K562 (cell line): ENCODE measurements around the gene GNAS-AS1. TPM values are rescaled to one million over a fixed set of nuclear protein-coding genes. Genes with fewer than 3 reads are reported as not detected.

ENCODE experiments used
- ATAC-seq: fragments of 200-7000 bp; cut with Tn5 transposase; 3 replicates; pipeline ENCODE4 v1.9.1; 2020; ENCODE audit warnings: moderate library complexity
- BruUV-seq: library from RNA; stranded (reverse); fragments of 400-500 nt; replicated peaks from 2 replicates; lab custom pipeline; 2021; lab: Mats Ljungman, UMichigan
- CTCF ChIA-PET: fragments of 300-600 bp; formaldehyde crosslinking; extraction: SDS; loops from one replicate; lab custom pipeline; 2021; ENCODE audit warnings: low intra/inter-chr PET ratio; lab: Yijun Ruan, JAX
- POLR2A ChIA-PET: fragments of 300-600, 350-650 bp; sonication (Branson Sonifier 250); formaldehyde crosslinking; extraction: SDS; loops from one replicate; lab custom pipeline; 2021; ENCODE audit warnings: antibody characterized with exemption, inconsistent platforms; lab: Yijun Ruan, JAX
- DNase-seq, 4 experiments: peaks; one replicate each; pipeline versions ENCODE4 v3.0.0 to v3.0.0-alpha.2; 2011 to 2018; ENCODE audit warnings: low spot score in 3 of 4, mixed read lengths in 3 of 4; ENCODE audit errors: extremely low read depth in 1 of 4
- FAIRE-seq: peaks from 2 replicates; lab custom pipeline; 2011; peaks lifted over from hg19 to GRCh38; lab: Jason Lieb, UNC
- H2AFZ ChIP-seq: 2 replicates; pipeline ENCODE4 v1.6.0; 2011; ENCODE audit warnings: low read depth, low read length, control low read depth, inconsistent platforms
- H3K27ac ChIP-seq: fragments of 200-600 bp; 3 replicates; pipeline ENCODE4 v1.8.0; 2011; ENCODE audit warnings: low read depth, mild to moderate bottlenecking, control low read depth, inconsistent platforms, low read length, moderate library complexity, mixed read lengths; ENCODE audit errors: extremely low read depth
- H3K27me3 ChIP-seq, 2 experiments: fragments of 300-600 bp in 1 of 2; 2 replicates in 1 of 2; 3 replicates in 1 of 2; pipeline versions ENCODE4 v1.6.0 to v1.8.0; 2011; ENCODE audit warnings: inconsistent platforms in 2 of 2, low read length in 2 of 2, mild to moderate bottlenecking in 1 of 2, mixed read lengths in 1 of 2, moderate library complexity in 1 of 2; ENCODE audit not compliant: control insufficient read depth in 2 of 2, insufficient read depth in 2 of 2
- H3K36me3 ChIP-seq: fragments of 300-600 bp; 3 replicates; pipeline ENCODE4 v1.8.0; 2011; ENCODE audit warnings: mild to moderate bottlenecking, low read length, inconsistent platforms; ENCODE audit not compliant: control insufficient read depth, insufficient read depth
- H3K4me1 ChIP-seq, 2 experiments: fragments of 200-600 bp in 1 of 2; replicated peaks in 1 of 2; 2 replicates in 1 of 2; 3 replicates in 1 of 2; pipeline versions ENCODE4 v1.5.1 to v1.8.0; 2011; ENCODE audit warnings: inconsistent platforms in 2 of 2, low read length in 2 of 2, mild to moderate bottlenecking in 1 of 2, mixed read lengths in 1 of 2, moderate library complexity in 1 of 2; ENCODE audit not compliant: control insufficient read depth in 2 of 2, insufficient read depth in 2 of 2
- H3K4me2 ChIP-seq: 2 replicates; pipeline ENCODE4 v1.6.1; 2011; ENCODE audit warnings: low read length, control low read depth, inconsistent platforms, mixed read lengths; ENCODE audit not compliant: insufficient read depth
- H3K4me3 ChIP-seq: fragments of 200-600 bp; sonication (generic), shearing (Covaris generic); 2 replicates; pipeline ENCODE4 v1.5.1; 2016; ENCODE audit warnings: control low read depth, inconsistent platforms
- H3K79me2 ChIP-seq: fragments of 200-600 bp; 3 replicates; pipeline ENCODE4 v1.8.0; 2011; ENCODE audit warnings: low read length, inconsistent platforms; ENCODE audit not compliant: control insufficient read depth, insufficient read depth
- H3K9ac ChIP-seq, 2 experiments: 2 replicates each; pipeline versions ENCODE4 v1.6.0 to v1.6.1; 2011; ENCODE audit warnings: low read depth in 2 of 2, low read length in 2 of 2, control low read depth in 1 of 2, inconsistent platforms in 1 of 2, mild to moderate bottlenecking in 1 of 2, mixed read lengths in 1 of 2; ENCODE audit not compliant: insufficient read depth in 1 of 2
- H3K9me1 ChIP-seq: one replicate; pipeline ENCODE4 v1.6.0; 2011; ENCODE audit warnings: inconsistent platforms, mild to moderate bottlenecking, low read length, moderate library complexity; ENCODE audit not compliant: control insufficient read depth, insufficient read depth
- H3K9me3 ChIP-seq: replicated peaks from 2 replicates; pipeline ENCODE4 v1.5.1; 2011; ENCODE audit warnings: low read depth, low read length, inconsistent platforms; ENCODE audit not compliant: control insufficient read depth, insufficient read depth
- H4K20me1 ChIP-seq: replicated peaks from 2 replicates; pipeline ENCODE4 v1.6.1; 2011; ENCODE audit warnings: low read length, inconsistent platforms, mixed read lengths; ENCODE audit not compliant: control insufficient read depth, insufficient read depth
- CHCHD3 ChIP-seq: fragments of 250-450 bp; sonication (Bioruptor Pico); IDR thresholded peaks from 2 replicates; pipeline ENCODE4 v2.1.2; 2022; ENCODE audit warnings: mild to moderate bottlenecking
- DMBX1 ChIP-seq: fragments of 250-450 bp; sonication (Bioruptor Pico); IDR thresholded peaks from 2 replicates; pipeline ENCODE4 v1.8.0; 2022; ENCODE audit warnings: inconsistent platforms, mild to moderate bottlenecking, moderate library complexity, borderline replicate concordance
- RFX1 ChIP-seq: fragments of 450-650 bp; IDR thresholded peaks from 2 replicates; pipeline ENCODE4 v1.6.1; 2016; ENCODE audit warnings: mild to moderate bottlenecking, moderate library complexity
- WGBS: fragments of 100-300 bp; shearing (Covaris generic); methylation state at CpG from one replicate; pipeline ENCODE4 v1.1.6; 2016; ENCODE audit warnings: low coverage, mixed read lengths; ENCODE audit not compliant: insufficient coverage; ENCODE audit errors: missing lambda C conversion rate; 5-methylcytosine and 5-hydroxymethylcytosine counted together
- in situ Hi-C: fragments of 300-500 bp; cut with MboI; formaldehyde crosslinking; loops from 4 replicates; pipeline ENCODE4 v1.15.0; 2018; ENCODE audit warnings: inconsistent platforms, mixed read lengths
- intact Hi-C: fragments of 100-400 bp; cut with micrococcal nuclease; formaldehyde crosslinking; loops from 2 replicates; pipeline ENCODE4 v1.14.2; 2022
- polyA plus RNA-seq, 8 experiments: library from polyadenylated mRNA; depleted of rRNA in 4 of 8; stranded (reverse) in 5 of 8; unstranded in 3 of 8; fragments of >200 nt; fragmentation: Nextera tagmentation in 2 of 8; fragmentation: Illumina TruSeq in 1 of 8; extraction: Ambion mirVana in 2 of 8; extraction: Trizol in 1 of 8; gene quantifications; 2 replicates each; pipeline versions ENCODE4 v1.2.1 to v1.2.3, GENCODE V29; 2011 to 2014; ENCODE audit warnings: inconsistent platforms in 1 of 8, missing spikeins in 1 of 8
- total RNA-seq, 7 experiments: library from RNA; depleted of rRNA in 6 of 7; stranded (reverse); fragments of >200 nt in 6 of 7; fragmentation: Illumina TruSeq in 2 of 7; extraction: Trizol in 2 of 7; gene quantifications; 2 replicates each; pipeline versions ENCODE4 v1.2.1 to v1.2.3, GENCODE V29; 2011 to 2021; ENCODE audit warnings: low replicate concordance in 1 of 7

GNAS-AS1 gene
- total and polyA plus RNA-seq, 9 of the 15 experiments (the other 6 are each of a cell fraction or from before 2014, with no cell fraction given): 0.04 to 2.5 (median 0.25) TPM

GRCh38 chr20:58840816-58841538 is 9.7 kb downstream of the GNAS-AS1 start:
- CTCF ChIA-PET: no interaction called here
- DNase-seq (no peak), ATAC-seq (no peak), FAIRE-seq (no peak)
- in situ Hi-C loops (loop anchor here (10.0 kb wide), 1 partner anchor 186 kb away; the partner anchor contains the start of gene STX16), intact Hi-C loops (no loop called here)
- peaks cover 12 to 38% of the 10 kb centered on the region in 2 experiments; a peak in 4 of 5 replicates for H3K27me3 ChIP-seq
- POLR2A ChIA-PET: interaction anchor here (0.6 kb wide), 1 partner anchor 23 kb away, joined by 3 read pairs; no protein-coding TSS in a partner anchor
- H3K79me2 ChIP-seq: no peaks in the 10 kb centered on the region
- H3K27ac ChIP-seq: no peak overlapping the region
- no peaks in the 10 kb centered on the region for H3K36me3 ChIP-seq
- H3K9me3 ChIP-seq: no peaks in the 10 kb centered on the region
- H4K20me1 ChIP-seq: 0 out of 2 replicates have a peak, but pooled peaks cover 4% of the 10 kb centered on the region
- no peak overlapping the region for H3K4me3 ChIP-seq
- H3K4me1 ChIP-seq: peaks cover 0 to 12% of the 10 kb centered on the region in 2 experiments; a peak in 1 of 5 replicates
- 54% methylated on average over 22 of the region's 51 CpGs for WGBS
- no peak overlapping the region for H3K4me2 ChIP-seq
- BruUV-seq: no TSS peak
- TF ChIP-seq RFX1 (no peak), CHCHD3 (CRISPR knock-in tag) (no peak), DMBX1 (CRISPR knock-in tag) (no peak)
- no peaks in the 10 kb centered on the region for H3K9me1 ChIP-seq
- no peak overlapping the region for H2AFZ ChIP-seq
- H3K9ac ChIP-seq: no peak overlapping the region
